NCI-H2171 (cell line): Measurements from ENCODE around the gene PCMTD2.
A peak's percentile ranks its signal among the peaks of the same experiment; 100 is the strongest.

ENCODE experiments used
- DNase-seq: peaks from one replicate; lab custom pipeline; 2025; lab: John Stamatoyannopoulos, UW

Gene PCMTD2

DNA sequence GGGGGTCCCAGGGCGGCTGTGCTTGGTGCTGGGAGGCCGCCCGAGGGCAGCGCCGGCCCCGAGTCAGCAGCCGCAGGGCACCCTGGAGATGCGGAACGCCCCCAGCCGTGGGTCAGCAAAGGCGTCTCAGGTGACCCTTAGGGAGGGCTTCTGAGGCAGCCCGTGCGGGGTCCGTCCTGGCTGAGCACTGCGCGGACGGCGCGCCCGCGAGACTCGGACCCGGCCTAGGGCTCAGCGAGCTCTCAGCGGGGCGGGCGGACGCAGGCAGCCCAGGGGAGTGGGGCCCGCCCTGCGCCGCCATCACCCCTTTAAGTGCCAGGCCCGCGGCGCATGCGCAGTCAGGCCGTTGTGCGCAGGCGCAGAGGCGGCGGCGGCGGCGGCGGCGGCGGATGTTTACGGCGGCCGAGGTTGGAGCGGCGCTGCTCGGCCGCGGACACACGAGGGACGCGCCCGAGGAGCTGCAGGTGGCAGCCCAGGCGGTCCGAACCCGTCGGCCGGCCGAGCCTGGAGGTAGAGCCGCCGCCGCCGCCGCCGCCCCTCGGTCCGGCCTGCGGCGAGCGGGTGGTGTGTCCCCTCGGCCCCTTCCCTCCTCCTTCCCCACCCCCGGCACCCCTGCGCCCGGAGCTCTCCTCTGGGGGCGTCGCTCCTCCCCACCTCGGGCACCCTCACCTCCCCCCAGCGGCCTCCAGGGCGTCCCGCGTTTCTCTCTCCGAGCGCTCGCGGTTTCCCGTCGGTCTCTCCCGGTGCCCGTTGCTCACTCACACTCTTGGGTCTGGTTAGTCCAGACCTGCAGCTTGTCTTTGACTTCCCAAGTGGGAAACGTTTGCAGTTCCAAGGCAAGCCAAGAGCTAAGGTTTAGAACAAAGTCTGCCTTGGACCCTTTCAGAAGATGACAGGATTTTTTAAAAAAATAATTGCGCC lies at the start of gene PCMTD2:
PCMTD2 (plus strand) TSS at position 388 of the 921 bp plus-strand sequence. CDS start 4,218 bp downstream, outside the sequence.
- peak; percentile 87 for DNase-seq

DNA sequence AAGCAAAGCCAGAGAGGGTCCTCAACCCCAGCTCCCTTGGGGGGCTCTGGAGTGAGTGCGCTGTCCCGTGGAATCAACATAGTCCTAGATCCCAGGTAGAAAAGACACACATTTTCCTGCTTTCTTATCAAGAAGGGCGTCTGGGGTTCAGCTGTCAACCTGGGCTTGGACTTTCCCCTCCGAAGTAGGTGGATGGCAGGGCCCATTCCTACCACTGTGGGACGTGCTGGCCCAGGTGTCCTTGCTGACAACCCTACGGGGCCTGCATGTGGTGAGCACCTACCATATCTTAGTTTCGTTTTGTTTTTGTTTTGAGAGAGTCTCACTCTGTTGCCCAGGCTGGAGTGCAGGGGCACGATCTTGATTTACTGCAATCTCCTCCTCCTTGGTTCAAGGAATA lies 48.9 kb upstream of the PCMTD2 start:
- no peak for DNase-seq

GRCh38 chr20:64207641-64208590 lies 47.6 kb upstream of the PCMTD2 start:
- no peak for DNase-seq

DNA sequence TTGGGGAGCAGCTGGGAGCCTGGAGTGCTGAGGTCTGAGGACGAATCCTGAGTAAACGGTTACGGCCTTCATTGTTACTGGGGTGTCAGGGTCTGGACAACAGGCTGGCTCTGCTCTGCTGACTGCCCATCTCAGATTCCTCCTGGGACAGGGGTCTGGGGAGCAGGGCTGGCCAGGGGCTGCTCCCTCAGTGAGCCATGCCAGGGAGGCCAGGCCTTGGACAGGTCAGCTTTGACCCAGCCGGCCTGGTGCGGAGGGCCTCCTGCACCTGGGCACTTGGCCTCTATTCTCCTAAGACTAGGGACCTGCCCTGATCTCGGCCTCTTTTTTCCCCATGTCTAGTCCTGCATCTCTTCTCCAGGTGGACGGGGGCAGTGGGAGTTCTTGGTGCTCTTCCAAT lies 46.4 kb upstream of the PCMTD2 start:
- no peak for DNase-seq

- DNase-seq: no peak
These were observed 44.7 kb upstream of the PCMTD2 start for GRCh38 chr20:64210656-64211369.

DNA sequence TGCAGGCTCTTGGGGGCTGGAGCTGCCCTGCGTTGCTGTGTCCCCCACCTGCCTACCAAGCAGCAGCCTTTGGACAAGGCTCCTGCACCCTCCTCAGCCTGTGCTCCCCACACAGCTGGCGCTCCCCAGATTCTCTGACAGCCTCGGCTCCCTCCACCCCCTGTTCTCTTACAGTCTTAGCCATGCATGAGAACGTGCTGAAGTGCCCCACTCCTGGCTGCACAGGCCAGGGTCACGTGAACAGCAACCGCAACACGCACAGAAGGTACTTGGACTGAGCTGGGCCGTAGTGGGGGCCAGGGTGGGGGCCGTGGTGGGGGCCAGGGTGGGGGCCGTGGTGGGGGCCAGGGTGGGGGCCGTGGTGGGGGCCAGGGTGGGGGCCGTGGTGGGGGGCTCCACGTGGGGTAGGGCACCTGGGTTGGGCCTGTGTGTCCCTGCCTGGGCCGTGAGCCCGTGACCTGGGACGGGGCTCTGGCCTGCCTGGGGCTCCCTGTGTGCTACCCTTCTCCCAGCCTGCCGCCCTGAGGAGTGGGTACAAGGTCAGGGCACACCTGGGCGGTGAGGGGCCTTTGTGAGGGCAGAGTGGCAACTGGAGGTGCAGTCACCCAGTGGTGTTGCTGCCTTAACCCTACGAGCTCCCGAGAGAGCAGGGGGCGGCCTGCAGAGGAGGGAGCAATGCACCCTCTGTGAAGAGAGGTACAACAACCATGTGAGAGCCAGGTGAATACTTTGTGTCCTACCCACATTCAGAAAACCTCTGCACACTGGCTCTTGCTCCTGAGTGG lies 43.5 kb upstream of the PCMTD2 start:
- DNase-seq: no peak

DNA sequence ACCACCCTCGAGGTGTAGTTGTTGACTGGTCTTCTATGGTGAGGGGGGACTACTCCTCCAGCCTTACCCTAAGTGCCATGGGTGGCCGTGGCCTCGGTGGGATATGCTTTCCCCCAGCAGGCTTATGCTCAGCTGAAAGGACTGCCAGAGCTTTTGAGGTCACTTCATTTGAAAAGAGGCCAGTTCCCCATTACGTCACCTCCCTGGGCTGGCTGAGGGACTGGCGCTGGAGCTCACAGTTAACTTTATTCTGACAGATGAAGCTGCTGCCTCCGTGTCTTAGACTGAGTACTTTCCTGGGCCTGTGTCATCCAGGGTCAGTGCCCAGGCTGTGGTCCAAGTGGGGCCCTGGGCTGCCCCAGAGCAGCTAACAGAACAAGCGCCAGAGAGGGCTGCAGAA lies 42.8 kb upstream of the PCMTD2 start:
- DNase-seq: no peak

DNA sequence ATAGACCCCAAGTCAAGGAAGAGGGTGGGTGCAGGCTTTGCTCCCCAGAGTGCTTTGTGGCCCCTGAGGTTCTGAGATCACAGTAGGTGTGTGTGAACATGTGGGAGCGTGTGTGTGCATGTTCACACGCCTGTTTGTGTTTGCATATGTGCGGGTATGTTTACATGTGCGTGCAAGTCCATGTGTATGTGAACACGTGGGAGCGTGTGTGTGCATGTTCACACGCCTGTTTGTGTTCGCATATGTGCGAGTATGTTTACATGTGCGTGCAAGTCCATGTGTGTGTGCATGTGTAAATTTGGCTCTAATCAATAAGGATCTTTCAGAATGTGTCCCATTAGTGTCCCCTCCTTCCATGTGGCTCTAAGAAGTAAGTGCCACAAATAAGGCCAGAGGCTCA lies 41.4 kb upstream of the PCMTD2 start:
- DNase-seq: no peak

DNA sequence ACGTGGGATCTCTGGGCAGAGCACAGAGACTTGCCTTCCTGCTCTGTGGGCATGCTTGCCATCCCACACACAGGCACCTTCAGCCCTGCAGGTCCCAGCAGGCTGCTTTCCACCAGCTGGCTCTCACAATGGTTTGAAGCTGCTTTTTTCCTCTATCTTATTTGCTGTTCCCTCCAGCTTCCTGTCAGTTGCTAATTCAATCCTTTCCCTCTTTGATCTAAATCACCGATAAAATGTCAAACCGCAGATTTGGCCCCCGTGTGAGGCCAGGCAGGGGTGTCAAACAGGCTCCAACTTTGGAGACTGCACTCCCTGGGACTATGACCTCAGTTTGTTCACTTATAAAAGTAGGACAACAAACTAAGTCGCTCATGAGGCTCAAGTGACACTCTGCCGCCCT lies 40.6 kb upstream of the PCMTD2 start:
- no peak for DNase-seq

DNA sequence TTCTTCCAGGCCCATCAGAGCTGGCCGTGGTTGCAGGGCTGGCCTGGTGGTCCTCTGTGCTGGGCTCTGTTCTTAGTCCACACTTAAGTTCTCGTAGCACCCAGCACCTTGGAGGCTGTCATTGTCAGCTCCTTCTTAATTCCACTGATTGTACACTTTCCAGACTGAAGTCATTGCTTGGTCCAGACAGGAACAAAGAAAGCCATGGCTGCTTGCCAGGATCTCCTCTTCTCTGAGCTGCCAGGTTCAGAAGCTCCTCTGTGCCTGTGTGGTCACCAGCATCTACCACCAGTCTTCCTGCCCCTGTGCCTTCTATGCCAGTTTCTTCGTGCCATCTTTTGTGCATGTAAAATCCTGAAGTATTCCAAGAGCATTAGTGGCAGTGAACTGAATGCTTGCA lies 39.5 kb upstream of the PCMTD2 start:
- no peak for DNase-seq

GRCh38 chr20:64216910-64217309 lies 38.6 kb upstream of the PCMTD2 start:
- DNase-seq: no peak

- DNase-seq: no peak
These were observed 37.9 kb upstream of the PCMTD2 start for GRCh38 chr20:64217539-64218221.

DNA sequence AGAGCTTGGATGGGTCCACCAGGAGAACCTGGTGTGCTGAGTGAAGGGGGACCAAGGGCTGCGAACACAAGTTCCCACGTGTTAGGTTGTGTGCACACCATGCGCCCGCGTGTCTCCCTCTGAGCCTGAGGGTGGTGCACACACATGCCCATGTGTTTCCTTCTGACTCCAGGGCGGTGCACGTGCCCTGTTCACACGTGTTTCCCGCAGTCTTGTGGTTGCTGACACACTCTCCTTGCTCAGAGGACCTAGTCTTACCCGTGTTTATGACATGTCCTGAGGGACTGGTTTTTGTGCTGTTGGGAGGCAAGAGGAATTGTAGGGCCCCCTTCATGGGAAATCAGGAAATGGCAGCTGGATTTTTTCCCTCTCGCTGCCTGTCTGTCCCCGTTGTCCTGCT lies 36.3 kb upstream of the PCMTD2 start:
- no peak for DNase-seq

GRCh38 chr20:64219730-64220129 lies 35.8 kb upstream of the PCMTD2 start:
- DNase-seq: no peak

- no peak for DNase-seq
These were observed 35.1 kb upstream of the PCMTD2 start for GRCh38 chr20:64220420-64220819.

- no peak for DNase-seq
These were observed 34.5 kb upstream of the PCMTD2 start for GRCh38 chr20:64220891-64221527.

DNA sequence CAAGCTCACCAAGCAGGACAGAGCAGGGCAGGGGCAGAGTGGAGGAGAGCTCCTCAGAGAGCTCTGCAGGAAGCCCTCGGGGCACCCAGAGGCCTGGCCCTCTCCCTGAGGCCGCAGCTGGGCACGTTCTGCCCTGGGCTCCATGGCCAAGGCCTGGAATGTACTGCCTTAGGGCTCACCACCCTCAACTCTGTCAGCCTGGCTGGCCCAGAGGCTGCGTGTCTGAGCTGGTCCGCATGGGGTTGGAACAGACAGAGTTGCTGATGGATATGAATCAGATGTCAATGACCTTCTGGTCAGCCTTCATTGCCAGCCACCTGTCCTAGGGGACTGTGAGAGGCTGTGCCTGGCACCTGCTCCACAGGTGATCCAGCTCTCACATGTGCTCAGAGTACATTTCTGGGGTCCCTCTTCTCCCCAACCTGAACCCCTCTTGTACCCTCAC lies 33.2 kb upstream of the PCMTD2 start:
- DNase-seq: no peak

- DNase-seq: no peak
These were observed 32.6 kb upstream of the PCMTD2 start for GRCh38 chr20:64222851-64223525.

- DNase-seq: no peak
These were observed 32.0 kb upstream of the PCMTD2 start for GRCh38 chr20:64223526-64224067.
